ENCODE data around the gene ZMIZ1. TPM values are rescaled to one million over a fixed set of nuclear protein-coding genes. Genes with fewer than 3 reads are reported as not detected.

ZMIZ1 gene
- total RNA-seq, 1 experiment from 2014 or later: 42.3 TPM

DNA sequence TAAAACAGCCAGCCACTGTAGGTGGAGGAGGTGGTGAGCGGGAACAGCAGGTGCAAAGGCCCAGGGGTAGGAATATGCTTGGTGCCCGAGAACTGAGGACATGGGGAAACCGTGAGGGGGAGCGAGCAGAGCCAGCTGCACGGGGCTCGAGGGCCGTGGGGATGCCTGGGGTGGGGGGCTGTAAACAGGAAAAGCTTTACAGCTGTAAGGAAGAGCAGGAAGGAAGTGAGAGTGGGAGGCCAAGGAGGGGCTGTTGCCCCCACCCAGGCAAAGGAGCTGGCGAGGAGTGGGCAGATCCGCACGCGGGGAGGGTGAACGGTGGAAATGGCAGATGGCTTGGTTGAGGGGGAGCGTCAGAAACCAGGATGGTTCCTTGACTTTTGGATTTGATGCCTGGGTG, 34.4 kb downstream of the ZMIZ1 start:
- no peak overlapping the region for H3K4me3 ChIP-seq (ENCODE audit: low read depth, low read length)
- Mint-ChIP-seq H3K9me3 (ENCODE audit: unreplicated experiment) (no peaks in the 10 kb centered on the region), H3K27ac (ENCODE audit: unreplicated experiment) (no peak overlapping the region), H3K4me3 (ENCODE audit: unreplicated experiment) (no peak overlapping the region), H3K36me3 (ENCODE audit: insufficient read depth, unreplicated experiment) (peaks cover 26% of the 10 kb centered on the region), H3K4me1 (ENCODE audit: low read depth, unreplicated experiment) (peaks cover 19% of the 10 kb centered on the region), H3K27me3 (ENCODE audit: insufficient read depth, unreplicated experiment) (no peaks in the 10 kb centered on the region)
- TF ChIP-seq, protein P1, sequence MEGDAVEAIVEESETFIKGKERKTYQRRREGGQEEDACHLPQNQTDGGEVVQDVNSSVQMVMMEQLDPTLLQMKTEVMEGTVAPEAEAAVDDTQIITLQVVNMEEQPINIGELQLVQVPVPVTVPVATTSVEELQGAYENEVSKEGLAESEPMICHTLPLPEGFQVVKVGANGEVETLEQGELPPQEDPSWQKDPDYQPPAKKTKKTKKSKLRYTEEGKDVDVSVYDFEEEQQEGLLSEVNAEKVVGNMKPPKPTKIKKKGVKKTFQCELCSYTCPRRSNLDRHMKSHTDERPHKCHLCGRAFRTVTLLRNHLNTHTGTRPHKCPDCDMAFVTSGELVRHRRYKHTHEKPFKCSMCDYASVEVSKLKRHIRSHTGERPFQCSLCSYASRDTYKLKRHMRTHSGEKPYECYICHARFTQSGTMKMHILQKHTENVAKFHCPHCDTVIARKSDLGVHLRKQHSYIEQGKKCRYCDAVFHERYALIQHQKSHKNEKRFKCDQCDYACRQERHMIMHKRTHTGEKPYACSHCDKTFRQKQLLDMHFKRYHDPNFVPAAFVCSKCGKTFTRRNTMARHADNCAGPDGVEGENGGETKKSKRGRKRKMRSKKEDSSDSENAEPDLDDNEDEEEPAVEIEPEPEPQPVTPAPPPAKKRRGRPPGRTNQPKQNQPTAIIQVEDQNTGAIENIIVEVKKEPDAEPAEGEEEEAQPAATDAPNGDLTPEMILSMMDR (IDR thresholded peaks at IDR 0.05; ENCODE audit: insufficient read depth in 1 of 2, low read depth in 1 of 2, low read length in 1 of 2, severe bottlenecking in 1 of 2, unreplicated experiment in 1 of 2): no peak
- H3K9me3 ChIP-seq: no peaks in the 10 kb centered on the region
- intact Hi-C loops (cut with micrococcal nuclease; ENCODE audit: unreplicated experiment): no loop called here
- no TSS peak for BruUV-seq (replicated peaks)
- no peak for DNase-seq
- no peaks in the 10 kb centered on the region; the same call in 1 of the 2 replicates for H3K36me3 ChIP-seq (ENCODE audit: control insufficient read depth, insufficient read depth, low read length)
- ChIA-PET POLR2A (no interaction called here), CTCF (no interaction called here)
- H3K4me1 ChIP-seq: peaks cover 19% of the 10 kb centered on the region
- H3K27me3 ChIP-seq (replicated peaks; ENCODE audit: control insufficient read depth, insufficient read depth, low read length): no peaks in the 10 kb centered on the region

DNA sequence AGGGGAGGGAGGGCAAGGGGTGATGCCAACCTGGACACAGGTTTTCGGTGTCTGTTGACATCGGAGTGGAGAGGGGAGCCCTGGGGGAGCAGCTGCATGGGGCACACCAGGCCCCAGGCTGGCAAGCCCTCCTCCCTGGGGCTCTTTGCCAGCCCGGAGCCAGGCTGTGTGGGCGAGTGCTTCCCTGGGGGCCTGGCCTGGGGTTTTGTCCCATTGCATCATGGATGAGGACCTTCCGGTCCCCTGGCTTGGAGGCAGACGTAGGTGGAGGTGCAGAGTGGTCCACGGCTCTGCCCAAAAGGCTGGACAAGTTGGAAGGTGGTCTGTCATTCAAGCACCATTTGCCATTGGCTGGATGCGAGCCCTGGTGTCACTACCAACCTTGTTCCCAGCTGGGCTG, 34.8 kb downstream of the ZMIZ1 start:
- H3K4me1 Mint-ChIP-seq (ENCODE audit: low read depth, unreplicated experiment): peaks cover 19% of the 10 kb centered on the region
- BruUV-seq (replicated peaks): no TSS peak
- H3K27ac Mint-ChIP-seq (ENCODE audit: unreplicated experiment): no peak overlapping the region
- intact Hi-C loops (cut with micrococcal nuclease; ENCODE audit: unreplicated experiment): no loop called here
- H3K36me3 Mint-ChIP-seq (ENCODE audit: insufficient read depth, unreplicated experiment): peaks cover 24% of the 10 kb centered on the region
- H3K9me3 Mint-ChIP-seq (ENCODE audit: unreplicated experiment): no peaks in the 10 kb centered on the region
- ChIA-PET CTCF (no interaction called here), POLR2A (no interaction called here)
- H3K27me3 Mint-ChIP-seq (ENCODE audit: insufficient read depth, unreplicated experiment): no peaks in the 10 kb centered on the region
- TF ChIP-seq, protein P1 (IDR thresholded peaks at IDR 0.05; ENCODE audit: insufficient read depth in 1 of 2, low read depth in 1 of 2, low read length in 1 of 2, severe bottlenecking in 1 of 2, unreplicated experiment in 1 of 2): no peak
- H3K4me3 ChIP-seq (ENCODE audit: low read depth, low read length): no peak overlapping the region
- DNase-seq: no peak
- H3K4me3 Mint-ChIP-seq (ENCODE audit: unreplicated experiment): no peak overlapping the region
- H3K9me3 ChIP-seq: no peaks in the 10 kb centered on the region
- no peaks in the 10 kb centered on the region for H3K27me3 ChIP-seq (replicated peaks; ENCODE audit: control insufficient read depth, insufficient read depth, low read length)
- H3K4me1 ChIP-seq: peaks cover 19% of the 10 kb centered on the region
- H3K36me3 ChIP-seq (ENCODE audit: control insufficient read depth, insufficient read depth, low read length): no peaks in the 10 kb centered on the region; the same call in 1 of the 2 replicates

DNA sequence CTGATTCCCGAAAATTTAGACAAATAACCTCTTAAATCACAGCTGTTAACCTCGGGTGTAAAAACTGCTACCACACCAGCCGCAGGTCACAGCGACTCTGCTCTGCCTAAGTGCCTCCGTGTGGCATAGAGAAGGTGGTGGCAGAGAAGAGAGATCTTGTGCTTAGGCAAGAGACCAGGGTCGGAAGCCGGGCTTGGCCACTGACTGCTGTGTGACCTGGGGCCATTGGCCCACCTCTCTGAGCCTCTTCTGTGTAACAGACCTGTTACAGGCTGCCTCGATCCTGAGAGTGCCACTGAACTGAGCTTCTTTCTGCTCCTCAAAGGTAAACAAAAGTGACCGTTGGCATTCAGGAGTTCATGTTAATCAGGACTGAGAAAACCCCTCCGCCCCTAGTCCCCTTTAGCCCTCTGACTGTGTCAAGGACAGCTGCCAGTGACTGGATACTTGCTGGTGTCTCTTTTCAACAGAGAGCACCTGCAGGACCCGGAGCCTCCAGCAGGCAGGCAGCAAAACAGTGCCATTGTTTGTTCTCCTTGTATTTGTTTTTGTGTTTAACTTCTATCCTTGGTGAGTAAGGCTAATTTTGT, 36.5 kb downstream of the ZMIZ1 start:
- BruUV-seq (replicated peaks): no TSS peak
- ChIA-PET POLR2A (no interaction called here), CTCF (interaction anchor here (0.6 to 0.7 kb wide), 2 partner anchors 92 to 132 kb away, joined by 3 to 4 read pairs; no protein-coding TSS in a partner anchor)
- no peak for DNase-seq
- TF ChIP-seq, protein P1 (IDR thresholded peaks at IDR 0.05; ENCODE audit: insufficient read depth in 1 of 2, low read depth in 1 of 2, low read length in 1 of 2, severe bottlenecking in 1 of 2, unreplicated experiment in 1 of 2): peak in 1 of 2 experiments; percentile 9
- intact Hi-C loops (cut with micrococcal nuclease; ENCODE audit: unreplicated experiment): no loop called here
- H3K27me3 Mint-ChIP-seq (ENCODE audit: insufficient read depth, unreplicated experiment): no peaks in the 10 kb centered on the region
- Histone ChIP-seq H3K4me3 (ENCODE audit: low read depth, low read length) (no peak overlapping the region), H3K36me3 (ENCODE audit: control insufficient read depth, insufficient read depth, low read length) (no peaks in the 10 kb centered on the region; the same call in 1 of the 2 replicates), H3K4me1 (peaks cover 19% of the 10 kb centered on the region), H3K27me3 (replicated peaks; ENCODE audit: control insufficient read depth, insufficient read depth, low read length) (no peaks in the 10 kb centered on the region), H3K9me3 (no peaks in the 10 kb centered on the region)
- H3K27ac Mint-ChIP-seq (ENCODE audit: unreplicated experiment): no peak overlapping the region
- peaks cover 22% of the 10 kb centered on the region for H3K36me3 Mint-ChIP-seq (ENCODE audit: insufficient read depth, unreplicated experiment)
- H3K4me3 Mint-ChIP-seq (ENCODE audit: unreplicated experiment): no peak overlapping the region
- peaks cover 18% of the 10 kb centered on the region for H3K4me1 Mint-ChIP-seq (ENCODE audit: low read depth, unreplicated experiment)
- no peaks in the 10 kb centered on the region for H3K9me3 Mint-ChIP-seq (ENCODE audit: unreplicated experiment)

Data from Caco-2 (cell line).